ENCODE results near the gene SLC5A1. TPM values are rescaled to one million over a fixed set of nuclear protein-coding genes. Genes with fewer than 3 reads are reported as not detected.

SLC5A1 gene
- polyA plus RNA-seq, 3 donors: not detected

DNA sequence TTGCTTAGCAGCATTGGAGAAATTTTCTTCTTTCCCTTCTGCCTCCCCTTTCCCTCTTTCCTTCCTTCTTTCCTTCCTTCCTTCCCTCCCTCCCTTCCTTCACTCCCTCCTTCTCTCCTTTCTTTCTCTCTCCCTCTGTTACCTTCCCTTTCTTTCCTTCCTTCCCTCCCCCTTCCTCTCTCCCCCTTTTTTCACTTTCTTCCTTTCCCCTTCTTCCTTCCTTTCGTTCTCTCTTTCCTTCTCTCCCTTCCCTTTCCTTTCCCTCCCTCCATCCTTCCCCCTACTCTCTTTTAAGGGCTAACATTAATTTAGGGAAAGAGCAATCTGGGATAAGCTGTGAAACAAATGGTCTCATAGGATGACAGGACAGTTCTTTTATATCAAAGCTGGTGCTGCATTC is 34.1 kb downstream of the SLC5A1 start:
- H3K4me1 ChIP-seq (ENCODE audit: control insufficient read depth in 1 of 2, insufficient read depth in 2 of 2, low read length in 2 of 2): no peaks in the 10 kb centered on the region
- no peak overlapping the region for H3K9ac ChIP-seq (ENCODE audit: insufficient read depth, low read length, poor library complexity, severe bottlenecking)
- no peak overlapping the region for H3K4me3 ChIP-seq (replicated peaks in 1 of 3; ENCODE audit: low read depth in 2 of 3, low read length in 3 of 3)
- H2AFZ ChIP-seq (ENCODE audit: insufficient read depth, low read depth, low read length, poor library complexity, severe bottlenecking): no peak overlapping the region
- H3K36me3 ChIP-seq (replicated peaks in 1 of 2; ENCODE audit: control insufficient read depth in 1 of 2, insufficient read depth in 2 of 2, low read length in 2 of 2): no peaks in the 10 kb centered on the region
- H4K20me1 ChIP-seq (ENCODE audit: insufficient read depth, low read length): no peaks in the 10 kb centered on the region
- H3K9me3 ChIP-seq (replicated peaks in 1 of 2; ENCODE audit: control insufficient read depth in 1 of 2, insufficient read depth in 1 of 2, low read length in 2 of 2): no peaks in the 10 kb centered on the region
- WGBS (ENCODE audit: insufficient coverage): no CpG with 5 or more reads among the region's 1 CpG
- peaks cover 0 to 4% of the 10 kb centered on the region in 2 donors for H3K27me3 ChIP-seq (ENCODE audit: control insufficient read depth in 2 of 2, insufficient read depth in 2 of 2, low read length in 2 of 2)
- no peak overlapping the region for H3K27ac ChIP-seq (ENCODE audit: low read depth in 1 of 2, low read length in 2 of 2)
- Mint-ChIP-seq H3K4me1 (no peaks in the 10 kb centered on the region), H3K27me3 (ENCODE audit: low read depth in 3 of 3) (peaks cover 6 to 21% (median 9%) of the 10 kb centered on the region in 3 donors), H3K27ac (no peak overlapping the region), H3K4me3 (no peak overlapping the region), H3K36me3 (no peaks in the 10 kb centered on the region), H3K9me3 (no peaks in the 10 kb centered on the region)
- DNase-seq: no peak
- H3K4me2 ChIP-seq (replicated peaks; ENCODE audit: extremely low read depth, low read length, poor library complexity, severe bottlenecking): no peak overlapping the region
- TF ChIP-seq, protein P1, sequence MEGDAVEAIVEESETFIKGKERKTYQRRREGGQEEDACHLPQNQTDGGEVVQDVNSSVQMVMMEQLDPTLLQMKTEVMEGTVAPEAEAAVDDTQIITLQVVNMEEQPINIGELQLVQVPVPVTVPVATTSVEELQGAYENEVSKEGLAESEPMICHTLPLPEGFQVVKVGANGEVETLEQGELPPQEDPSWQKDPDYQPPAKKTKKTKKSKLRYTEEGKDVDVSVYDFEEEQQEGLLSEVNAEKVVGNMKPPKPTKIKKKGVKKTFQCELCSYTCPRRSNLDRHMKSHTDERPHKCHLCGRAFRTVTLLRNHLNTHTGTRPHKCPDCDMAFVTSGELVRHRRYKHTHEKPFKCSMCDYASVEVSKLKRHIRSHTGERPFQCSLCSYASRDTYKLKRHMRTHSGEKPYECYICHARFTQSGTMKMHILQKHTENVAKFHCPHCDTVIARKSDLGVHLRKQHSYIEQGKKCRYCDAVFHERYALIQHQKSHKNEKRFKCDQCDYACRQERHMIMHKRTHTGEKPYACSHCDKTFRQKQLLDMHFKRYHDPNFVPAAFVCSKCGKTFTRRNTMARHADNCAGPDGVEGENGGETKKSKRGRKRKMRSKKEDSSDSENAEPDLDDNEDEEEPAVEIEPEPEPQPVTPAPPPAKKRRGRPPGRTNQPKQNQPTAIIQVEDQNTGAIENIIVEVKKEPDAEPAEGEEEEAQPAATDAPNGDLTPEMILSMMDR (IDR thresholded peaks at IDR 0.05): no peak
- intact Hi-C loops (cut with micrococcal nuclease): no loop called here
- H3K79me2 ChIP-seq (ENCODE audit: insufficient read depth, low read length): no peaks in the 10 kb centered on the region

DNA sequence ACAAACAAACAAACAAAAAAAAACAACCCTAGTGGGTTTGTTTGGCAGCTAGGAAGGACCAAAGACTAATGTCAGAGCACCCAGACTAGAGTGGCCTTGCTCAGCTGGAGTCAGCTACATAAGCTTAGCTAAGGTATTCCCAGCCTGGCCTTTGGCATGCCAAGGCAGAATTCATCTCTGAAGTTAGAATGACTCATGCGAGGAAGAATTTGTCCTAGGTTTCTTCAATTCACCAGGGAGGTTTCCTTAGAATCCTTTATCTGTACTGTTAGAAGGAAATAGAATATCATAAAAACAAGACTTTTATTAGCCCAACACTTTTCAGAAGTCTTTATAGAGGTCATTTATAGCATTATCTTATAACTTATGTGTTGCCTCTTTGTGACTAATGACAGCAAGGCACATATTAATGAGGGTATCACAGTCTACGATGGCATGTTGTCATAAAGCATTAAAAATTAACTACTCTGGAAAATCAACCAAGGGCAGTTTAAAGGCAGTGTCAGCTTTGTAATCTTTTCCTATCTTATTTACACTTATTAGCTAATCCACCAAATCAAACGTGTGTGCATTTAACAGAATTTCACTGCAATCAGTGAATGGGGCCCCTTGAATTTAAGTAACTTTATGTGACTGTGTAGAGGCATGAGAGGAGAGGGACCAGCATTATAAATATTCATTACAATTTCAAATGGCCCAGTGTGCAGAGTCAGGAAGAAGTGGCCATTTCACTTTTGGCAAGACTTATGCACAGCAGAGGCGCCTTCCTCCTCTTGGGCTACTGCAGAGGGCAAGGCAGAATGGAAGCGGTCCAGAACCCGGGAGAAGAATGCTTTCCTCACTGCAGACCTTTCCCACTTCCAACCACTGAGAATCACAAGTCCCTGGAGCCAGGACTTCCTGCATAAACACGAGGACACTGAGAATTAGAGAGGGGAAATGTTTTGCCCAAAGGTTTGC is 36.3 kb downstream of the SLC5A1 start:
- Histone ChIP-seq H3K9ac (ENCODE audit: insufficient read depth, low read length, poor library complexity, severe bottlenecking) (no peak overlapping the region), H2AFZ (ENCODE audit: insufficient read depth, low read depth, low read length, poor library complexity, severe bottlenecking) (no peak overlapping the region), H3K27me3 (ENCODE audit: control insufficient read depth in 2 of 2, insufficient read depth in 2 of 2, low read length in 2 of 2) (peaks cover 0 to 4% of the 10 kb centered on the region in 2 donors), H3K27ac (ENCODE audit: low read depth in 1 of 2, low read length in 2 of 2) (no peak overlapping the region), H3K4me3 (replicated peaks in 1 of 3; ENCODE audit: low read depth in 2 of 3, low read length in 3 of 3) (no peak overlapping the region), H3K36me3 (replicated peaks in 1 of 2; ENCODE audit: control insufficient read depth in 1 of 2, insufficient read depth in 2 of 2, low read length in 2 of 2) (no peaks in the 10 kb centered on the region), H3K9me3 (replicated peaks in 1 of 2; ENCODE audit: control insufficient read depth in 1 of 2, insufficient read depth in 1 of 2, low read length in 2 of 2) (no peaks in the 10 kb centered on the region), H3K4me2 (replicated peaks; ENCODE audit: extremely low read depth, low read length, poor library complexity, severe bottlenecking) (no peak overlapping the region), H3K79me2 (ENCODE audit: insufficient read depth, low read length) (no peaks in the 10 kb centered on the region), H3K4me1 (ENCODE audit: control insufficient read depth in 1 of 2, insufficient read depth in 2 of 2, low read length in 2 of 2) (no peaks in the 10 kb centered on the region), H4K20me1 (ENCODE audit: insufficient read depth, low read length) (no peaks in the 10 kb centered on the region)
- no peak overlapping the region for H3K27ac Mint-ChIP-seq
- intact Hi-C loops (cut with micrococcal nuclease): loop anchor here (2.0 to 10.0 kb wide), 2 partner anchors 103 to 105 kb away; no protein-coding TSS in a partner anchor
- H3K4me3 Mint-ChIP-seq: no peak overlapping the region
- TF ChIP-seq, protein P1 (IDR thresholded peaks at IDR 0.05): no peak
- peaks cover 0 to 16% (median 4%) of the 10 kb centered on the region in 3 donors for H3K27me3 Mint-ChIP-seq (ENCODE audit: low read depth in 3 of 3)
- no peaks in the 10 kb centered on the region for H3K9me3 Mint-ChIP-seq
- DNase-seq: no peak
- 100% methylated on average over 1 of the region's 7 CpGs for WGBS (ENCODE audit: insufficient coverage)
- no peaks in the 10 kb centered on the region for H3K4me1 Mint-ChIP-seq
- H3K36me3 Mint-ChIP-seq: no peaks in the 10 kb centered on the region

Data from CD14-positive monocyte (primary cell).